Keratinocyte (primary cell): ENCODE data around the gene CRIM1. TPM values are rescaled to one million over a fixed set of nuclear protein-coding genes. Genes with fewer than 3 reads are reported as not detected.

Experiments
- DNase-seq: peaks from one replicate; pipeline ENCODE4 v3.0.0-alpha.2; 2011; ENCODE audit warnings: low read depth, missing footprints, low spot score
- FAIRE-seq: peaks from 2 replicates; lab custom pipeline; 2011; peaks lifted over from hg19 to GRCh38; lab: Jason Lieb, UNC
- H2AFZ ChIP-seq: 2 replicates; pipeline ENCODE4 v1.6.0; 2012; ENCODE audit warnings: low read length, control low read depth, inconsistent platforms; ENCODE audit not compliant: control insufficient read depth
- H3K27ac ChIP-seq: 2 replicates; pipeline ENCODE4 v1.5.1; 2011; ENCODE audit warnings: low read length; ENCODE audit not compliant: control insufficient read depth, insufficient read depth
- H3K27me3 ChIP-seq: 3 replicates; pipeline ENCODE4 v1.6.0; 2011; ENCODE audit warnings: low read length; ENCODE audit not compliant: control insufficient read depth, insufficient read depth; ENCODE audit errors: extremely low read depth
- H3K36me3 ChIP-seq, 2 experiments: 2 replicates in 1 of 2; 3 replicates in 1 of 2; pipeline ENCODE4 v1.5.1; 2011; ENCODE audit warnings: low read length in 2 of 2, mild to moderate bottlenecking in 1 of 2; ENCODE audit not compliant: control insufficient read depth in 2 of 2, insufficient read depth in 2 of 2; ENCODE audit errors: extremely low read depth in 1 of 2
- H3K4me1 ChIP-seq: 3 replicates; pipeline ENCODE4 v1.5.1; 2011; ENCODE audit warnings: low read length; ENCODE audit not compliant: control insufficient read depth, insufficient read depth; ENCODE audit errors: extremely low read depth
- H3K4me2 ChIP-seq: 3 replicates; pipeline ENCODE4 v1.6.0; 2011; ENCODE audit warnings: low read depth, low read length; ENCODE audit not compliant: control insufficient read depth, insufficient read depth; ENCODE audit errors: extremely low read depth
- H3K4me3 ChIP-seq, 3 experiments: fragments of 200-600 bp in 1 of 3; sonication (generic) in 1 of 3; 2 replicates in 2 of 3; 3 replicates in 1 of 3; pipeline ENCODE4 v1.5.1; 2011 to 2016; ENCODE audit warnings: low read length in 3 of 3, mild to moderate bottlenecking in 3 of 3, control low read depth in 2 of 3, inconsistent platforms in 1 of 3, low read depth in 1 of 3, mixed read lengths in 1 of 3, mixed run types in 1 of 3, moderate library complexity in 1 of 3; ENCODE audit not compliant: control insufficient read depth in 2 of 3, insufficient read depth in 2 of 3; ENCODE audit errors: extremely low read depth in 1 of 3
- H3K79me2 ChIP-seq: 2 replicates; pipeline ENCODE4 v1.6.0; 2012; ENCODE audit warnings: low read length; ENCODE audit not compliant: control insufficient read depth, insufficient read depth
- H3K9ac ChIP-seq: 3 replicates; pipeline ENCODE4 v1.6.0; 2011; ENCODE audit warnings: low read length; ENCODE audit not compliant: control insufficient read depth, insufficient read depth; ENCODE audit errors: extremely low read depth
- H3K9me1 ChIP-seq: 3 replicates; pipeline ENCODE4 v1.6.0; 2011; ENCODE audit warnings: low read length; ENCODE audit not compliant: control insufficient read depth, insufficient read depth; ENCODE audit errors: extremely low read depth
- H3K9me3 ChIP-seq: 2 replicates; pipeline ENCODE4 v1.5.1; 2012; ENCODE audit warnings: low read depth, low read length; ENCODE audit not compliant: control insufficient read depth
- H4K20me1 ChIP-seq: 3 replicates; pipeline ENCODE4 v1.6.0; 2011; ENCODE audit warnings: low read length; ENCODE audit not compliant: control insufficient read depth, insufficient read depth; ENCODE audit errors: extremely low read depth
- CTCF ChIP-seq, 3 experiments: IDR thresholded peaks in 1 of 3; conservative IDR thresholded peaks in 1 of 3; optimal IDR thresholded peaks in 1 of 3; 2 replicates in 2 of 3; 3 replicates in 1 of 3; pipeline versions ENCODE3 to v1.5.1; 2011; ENCODE audit warnings: low read length in 3 of 3, mild to moderate bottlenecking in 3 of 3, moderate library complexity in 2 of 3, control low read depth in 1 of 3, inconsistent platforms in 1 of 3; ENCODE audit not compliant: insufficient read depth in 2 of 3; ENCODE audit errors: extremely low read depth in 1 of 3
- EZH2 ChIP-seq: IDR thresholded peaks from one replicate; pipeline ENCODE4 v1.6.1; 2012; ENCODE audit warnings: inconsistent platforms, mild to moderate bottlenecking, low read length, moderate library complexity
- dilution Hi-C: fragments of 300-500 bp; cut with MboI; formaldehyde crosslinking; loops from one replicate; pipeline ENCODE4 v1.7.0; 2020; ENCODE audit warnings: low sequenced_read_pairs; ENCODE audit not compliant: extremely low pct_ligation_motif_present
- polyA plus RNA-seq, 5 experiments: library from polyadenylated mRNA; depleted of rRNA in 3 of 5; stranded (reverse) in 3 of 5; stranded (forward) in 1 of 5; unstranded in 1 of 5; fragments of >200 nt; gene quantifications; 1 replicate in 1 of 5; 2 replicates in 3 of 5; 3 replicates in 1 of 5; pipeline versions ENCODE4 v1.2.1 to v1.2.3, GENCODE V29; 2011 to 2012; ENCODE audit warnings: missing spikeins in 2 of 5, low read depth in 1 of 5, low replicate concordance in 1 of 5

Gene CRIM1
- polyA plus RNA-seq, 1 donor (not counting 4 experiments of a cell fraction or from before 2014, with no cell fraction given), result 98.3 TPM

DNA sequence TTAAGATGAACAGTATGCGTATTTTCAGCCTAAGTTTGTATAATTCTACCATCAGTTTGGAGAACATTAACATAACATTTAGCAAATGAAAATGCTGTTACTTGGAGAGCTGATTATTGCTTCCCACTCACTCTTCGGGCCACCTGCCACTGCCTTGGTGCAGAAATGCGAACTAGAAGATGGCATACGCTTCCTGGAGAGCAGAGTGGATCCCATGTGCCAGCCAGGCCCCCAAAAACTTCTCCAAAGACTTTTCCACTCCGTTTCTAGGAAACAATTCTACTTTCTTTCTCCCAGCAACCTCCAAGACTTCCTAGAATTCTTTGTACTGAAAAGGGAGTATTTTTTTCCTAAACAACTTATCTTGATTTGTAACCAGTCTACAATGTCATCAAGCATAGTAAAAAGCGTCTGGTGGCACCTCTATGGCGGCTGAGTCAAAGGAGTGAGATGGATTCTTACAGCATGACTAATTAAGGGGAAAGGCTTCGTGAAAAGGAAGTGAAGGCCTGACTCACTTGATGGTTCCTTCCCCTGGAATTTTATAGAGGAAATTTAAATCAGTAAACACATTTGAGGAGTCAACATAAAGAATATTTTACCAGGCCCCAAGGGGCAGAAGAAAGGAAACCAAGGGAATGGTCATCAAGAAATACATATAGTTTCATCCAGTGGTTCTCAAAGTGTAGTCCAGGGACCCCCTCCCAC lies 205.8 kb downstream of the CRIM1 start:
- H3K9me1 ChIP-seq, result peaks cover 4% of the 10 kb centered on the region
- no peak overlapping the region for H2AFZ ChIP-seq
- H3K4me1 ChIP-seq, result peaks cover 39% of the 10 kb centered on the region
- peak overlapping the region; percentile 88 for H3K4me2 ChIP-seq
- no peaks in the 10 kb centered on the region for H3K27me3 ChIP-seq
- H3K27ac ChIP-seq, result peak overlapping the region; percentile 81
- peaks cover 19% of the 10 kb centered on the region for H3K79me2 ChIP-seq
- peak overlapping the region; percentile 6 for H3K9ac ChIP-seq
- peak overlapping the region in 2 of 3 experiments; percentile 15 to 47 for H3K4me3 ChIP-seq
- DNase-seq (peak; percentile 73), FAIRE-seq (peak; percentile 77)
- H3K9me3 ChIP-seq, result no peaks in the 10 kb centered on the region
- TF ChIP-seq EZH2 (no peak), CTCF (optimal IDR thresholded peaks at IDR 0.05 in 1 of 3, IDR thresholded peaks at IDR 0.05 in 1 of 3, conservative IDR thresholded peaks at IDR 0.05 in 1 of 3; ENCODE audit: extremely low read depth in 1 of 3, insufficient read depth in 2 of 3, low read length in 3 of 3) (no peak)
- H4K20me1 ChIP-seq, result no peaks in the 10 kb centered on the region
- H3K36me3 ChIP-seq, result peaks cover 6 to 20% of the 10 kb centered on the region in 2 experiments
- dilution Hi-C loops, result no loop called here

DNA sequence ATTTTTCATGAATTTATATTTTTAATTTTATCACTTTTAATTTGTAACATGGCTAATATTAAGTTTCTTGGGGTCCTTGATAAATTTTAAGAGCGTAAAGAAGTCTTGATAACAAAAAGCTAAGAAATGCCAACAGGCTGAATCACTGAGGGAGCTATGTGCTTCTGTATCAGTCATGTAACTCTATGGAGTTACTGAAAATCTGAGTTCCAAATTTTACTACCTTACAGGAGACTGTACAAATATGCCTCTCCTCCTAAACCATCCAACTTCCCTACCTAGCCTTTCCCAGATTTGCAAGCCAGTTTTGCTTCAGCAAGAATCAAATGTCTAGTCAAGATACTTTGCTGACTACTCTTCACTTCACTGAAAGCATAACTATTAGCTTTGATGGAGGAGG lies 206.7 kb downstream of the CRIM1 start:
- FAIRE-seq (peak; percentile 71), DNase-seq (peak; percentile 72)
- H3K36me3 ChIP-seq, result peaks cover 6 to 28% of the 10 kb centered on the region in 2 experiments
- H3K9me1 ChIP-seq, result peaks cover 4% of the 10 kb centered on the region
- TF ChIP-seq CTCF (optimal IDR thresholded peaks at IDR 0.05 in 1 of 3, IDR thresholded peaks at IDR 0.05 in 1 of 3, conservative IDR thresholded peaks at IDR 0.05 in 1 of 3; ENCODE audit: extremely low read depth in 1 of 3, insufficient read depth in 2 of 3, low read length in 3 of 3), result no peak
- TF ChIP-seq EZH2, result no peak
- no peaks in the 10 kb centered on the region for H3K27me3 ChIP-seq
- H3K4me1 ChIP-seq, result peaks cover 39% of the 10 kb centered on the region
- H3K27ac ChIP-seq, result peak overlapping the region; percentile 81
- dilution Hi-C loops, result no loop called here
- H4K20me1 ChIP-seq, result no peaks in the 10 kb centered on the region
- H3K4me2 ChIP-seq, result peak overlapping the region; percentile 88
- no peak overlapping the region for H3K9ac ChIP-seq
- H3K79me2 ChIP-seq, result peaks cover 23% of the 10 kb centered on the region
- H2AFZ ChIP-seq, result no peak overlapping the region
- H3K4me3 ChIP-seq, result peak overlapping the region in 1 of 3 experiments; percentile 12
- H3K9me3 ChIP-seq, result no peaks in the 10 kb centered on the region
